ENCODE data around the gene EGF.
"Not testable (repeated sequence)": the region's sequence is repeated elsewhere in the genome, so short reads cannot be mapped to it uniquely, and the experiment has no call there.

The EGF gene

DNA sequence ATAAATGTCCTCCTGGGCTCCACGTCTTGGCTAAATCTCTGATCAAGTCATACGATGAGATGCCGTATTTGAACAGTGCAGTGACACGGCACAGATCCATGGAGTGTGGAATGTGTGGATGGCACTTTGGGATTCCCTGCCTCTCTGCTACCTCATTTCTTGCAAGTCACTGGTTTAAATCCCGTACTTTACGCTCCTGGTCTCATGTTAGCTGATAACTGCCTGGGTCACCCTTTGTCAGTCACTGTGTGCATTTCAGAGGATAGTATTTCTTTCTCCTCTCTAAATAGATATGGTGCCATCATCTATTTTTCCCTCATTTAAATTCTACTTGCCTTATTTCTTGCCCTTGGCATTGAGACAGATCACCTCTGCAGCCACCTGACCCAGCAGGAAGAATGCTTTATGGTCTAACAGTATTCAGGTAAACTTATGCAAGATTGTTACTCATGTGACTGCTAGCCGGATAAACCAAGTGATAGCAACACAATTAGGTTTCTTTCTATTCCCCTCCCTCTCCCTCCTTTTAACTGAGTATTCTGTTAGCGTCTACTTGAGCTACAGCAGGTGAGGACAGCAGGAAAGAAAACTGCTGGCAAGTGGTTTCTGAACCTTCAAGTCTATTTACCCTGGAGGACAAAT lies 2.8 kb downstream of the EGF start:
- DNase-seq: no peak

DNA sequence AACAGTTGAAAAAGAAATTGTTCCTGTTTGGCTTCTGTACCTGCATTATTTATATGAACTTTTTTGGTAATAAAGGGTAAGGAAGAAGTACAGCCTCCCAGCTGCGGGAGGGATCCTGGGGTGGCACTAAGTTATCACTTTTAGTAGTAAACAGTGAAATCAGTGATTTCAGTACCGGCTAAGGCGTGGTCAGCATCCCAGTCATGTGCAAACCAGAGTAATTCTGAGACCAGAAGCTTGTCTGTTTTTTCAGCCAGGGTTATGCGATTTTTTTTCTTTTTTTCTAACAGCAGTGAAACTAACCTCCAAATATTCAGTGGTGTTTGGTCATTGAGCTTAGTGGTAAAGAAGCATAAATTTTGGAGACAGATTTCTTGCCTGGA lies 3.3 kb downstream of the EGF start:
- DNase-seq: no peak

DNA sequence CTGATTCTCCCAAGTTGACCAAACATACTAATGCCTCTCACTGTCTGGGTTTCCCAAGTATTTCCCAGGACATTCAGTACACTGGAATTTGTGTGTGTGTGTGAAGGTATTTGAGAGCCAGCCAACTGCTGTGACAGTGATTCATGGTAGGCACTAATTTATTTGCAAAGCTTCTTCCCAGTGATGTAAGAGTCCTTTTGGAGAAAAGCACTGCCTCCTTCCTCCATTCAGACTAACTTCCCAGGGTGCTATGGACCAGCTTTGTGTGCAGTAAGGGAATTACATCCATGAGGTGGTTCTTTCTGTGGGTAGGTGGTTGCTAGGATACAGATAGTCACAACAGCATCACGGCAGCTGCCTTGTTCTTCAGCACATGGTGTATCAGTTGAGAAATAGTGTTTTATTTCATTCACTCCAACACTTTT lies 8.7 kb downstream of the EGF start:
- DNase-seq: peak; percentile 96

DNA sequence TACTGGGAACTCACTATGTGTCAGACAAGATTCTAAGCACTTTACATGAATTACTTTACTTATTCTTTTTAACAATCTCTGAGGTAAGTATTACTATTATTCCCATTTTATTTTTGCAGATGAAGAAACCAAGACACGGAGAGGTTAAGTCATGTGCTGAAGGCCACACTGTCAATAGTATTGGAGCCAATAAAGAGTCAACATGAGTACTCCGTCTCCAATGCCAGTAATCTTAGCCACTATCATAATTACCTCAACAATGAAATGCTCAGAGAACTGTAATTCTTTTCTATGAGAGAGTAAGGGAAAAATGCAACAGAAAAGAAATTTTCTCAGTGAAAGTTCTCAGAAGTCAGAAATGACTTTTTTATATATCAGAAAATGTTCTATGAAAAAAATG lies 12.7 kb downstream of the EGF start:
- no peak for DNase-seq

DNA sequence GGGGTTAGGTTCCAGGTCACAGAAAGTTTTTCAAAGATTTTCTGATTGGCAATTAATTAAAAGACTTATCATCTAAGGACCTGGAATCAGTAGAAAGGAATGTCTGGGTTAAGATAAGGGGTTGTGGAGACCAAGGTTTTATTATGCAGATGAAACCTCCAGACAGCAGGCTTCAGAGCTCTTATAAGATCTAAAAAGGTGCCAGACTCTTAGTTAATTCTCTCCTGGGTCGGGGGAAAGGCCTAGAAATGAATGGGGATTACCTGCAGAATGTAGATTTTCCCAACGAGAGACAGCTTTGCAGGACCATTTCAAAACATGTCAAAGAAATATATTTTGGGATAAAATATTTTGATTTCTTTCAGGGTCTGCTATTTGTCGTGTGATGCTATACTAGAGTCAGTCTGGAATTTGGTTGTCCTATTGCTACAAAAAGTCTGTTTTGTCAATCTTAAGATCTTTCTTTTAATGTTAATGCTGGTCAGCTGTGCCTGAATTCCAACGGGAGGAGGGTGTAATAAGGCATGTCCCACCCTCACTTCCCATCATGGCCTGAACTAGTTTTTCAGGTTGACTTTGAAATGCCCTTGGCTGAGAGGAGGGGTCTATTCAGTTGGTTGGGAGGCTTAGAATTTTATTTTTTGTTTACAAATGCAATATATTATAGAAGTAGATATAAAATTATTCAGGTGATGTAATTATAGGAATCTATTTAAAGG lies 15.8 kb downstream of the EGF start:
- no peak for DNase-seq

DNA sequence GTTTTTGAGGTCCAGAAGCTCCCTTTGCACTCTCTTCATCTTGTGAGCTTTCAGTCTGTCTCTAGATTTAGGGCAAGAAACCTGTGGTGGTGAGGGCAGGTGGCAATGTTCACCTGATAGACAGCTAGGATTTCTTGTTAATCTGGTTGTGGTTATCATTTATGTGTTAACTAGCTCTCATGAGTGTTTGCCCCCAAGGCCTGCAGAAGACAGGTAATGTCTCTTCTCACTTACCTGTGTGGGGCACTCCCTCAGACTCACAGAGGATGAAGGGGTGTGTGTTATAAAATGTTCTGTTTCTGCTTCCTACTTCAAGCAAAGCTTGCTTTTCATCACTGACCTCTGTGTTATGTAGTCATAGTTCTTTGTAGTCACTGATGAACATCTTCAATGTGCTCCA lies 17.8 kb downstream of the EGF start:
- DNase-seq: no peak

DNA sequence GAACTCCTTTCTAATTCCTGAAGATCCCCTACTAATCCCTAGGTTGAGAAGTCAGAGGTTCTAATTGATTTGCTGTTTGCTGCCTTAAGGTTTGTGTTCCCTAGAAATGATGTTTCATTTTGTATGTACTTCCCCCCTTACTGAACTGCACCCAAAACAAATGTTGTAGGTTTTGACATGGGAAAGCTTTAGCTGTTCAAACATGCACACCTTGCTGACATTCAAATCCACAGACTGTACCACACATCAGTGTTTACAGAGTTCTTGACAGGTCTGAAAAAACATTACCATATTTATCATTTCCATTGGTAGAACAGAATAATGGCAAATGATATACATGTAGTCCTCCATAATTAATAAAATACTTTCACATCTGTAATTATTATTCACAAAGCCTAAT lies 18.2 kb downstream of the EGF start:
- no peak for DNase-seq

DNA sequence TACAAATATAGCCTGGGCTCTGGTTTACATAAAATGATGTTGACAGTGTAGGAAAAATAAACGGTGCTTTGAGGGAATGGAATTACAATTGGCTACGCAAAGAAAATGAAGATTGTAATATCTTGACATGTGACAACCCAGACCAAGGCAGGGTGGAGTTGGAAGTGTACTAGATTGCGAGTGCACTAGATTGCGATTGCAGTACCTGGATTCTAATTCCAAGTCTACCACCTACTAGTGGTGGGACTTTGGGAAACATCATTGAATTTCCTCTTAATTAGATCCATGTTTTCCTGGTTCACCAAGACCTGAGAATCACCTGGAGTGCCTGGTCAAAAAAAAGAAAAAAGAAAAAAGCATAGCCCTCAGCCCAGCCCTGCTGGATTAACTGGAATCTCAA lies 18.6 kb downstream of the EGF start:
- no peak for DNase-seq

DNA sequence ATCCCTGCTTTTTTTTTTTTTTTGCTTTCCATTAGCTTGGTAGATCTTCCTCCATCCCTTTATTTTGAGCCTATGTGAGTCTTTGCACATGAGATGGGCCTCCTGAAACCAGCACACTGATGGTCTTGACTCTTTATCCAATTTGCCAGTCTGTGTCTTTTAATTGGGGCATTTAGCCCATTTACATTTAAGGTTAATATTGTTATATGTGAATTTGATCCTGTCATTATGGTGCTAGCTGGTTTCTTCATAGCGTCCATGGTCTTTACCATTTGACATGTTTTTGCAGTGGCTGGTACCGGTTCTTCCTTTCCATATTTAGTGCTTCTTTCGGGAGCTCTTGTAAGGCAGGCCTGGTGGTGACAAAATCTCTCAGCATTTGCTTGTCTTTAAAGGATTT lies 24.7 kb downstream of the EGF start:
- not testable (repeated sequence) for DNase-seq

DNA sequence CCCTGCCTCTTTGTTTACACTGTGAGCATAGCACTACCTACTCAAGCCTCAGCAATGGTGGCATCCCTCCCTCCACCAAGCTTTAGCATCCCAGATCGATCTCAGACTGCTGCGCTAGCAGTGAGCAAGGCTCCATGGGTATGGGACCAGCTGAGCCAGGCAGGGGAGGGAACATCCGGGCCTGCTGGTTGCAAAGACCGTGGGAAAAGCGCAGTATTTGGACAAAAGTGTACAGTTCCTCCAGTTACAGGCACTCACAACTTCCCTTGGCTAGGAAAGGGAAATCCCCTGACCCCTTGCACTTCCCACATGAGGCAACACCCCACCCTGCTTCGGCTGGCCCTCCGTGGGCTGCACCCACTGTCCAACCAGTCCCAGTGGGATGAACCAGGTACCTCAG lies 26.5 kb downstream of the EGF start:
- DNase-seq: no peak

DNA sequence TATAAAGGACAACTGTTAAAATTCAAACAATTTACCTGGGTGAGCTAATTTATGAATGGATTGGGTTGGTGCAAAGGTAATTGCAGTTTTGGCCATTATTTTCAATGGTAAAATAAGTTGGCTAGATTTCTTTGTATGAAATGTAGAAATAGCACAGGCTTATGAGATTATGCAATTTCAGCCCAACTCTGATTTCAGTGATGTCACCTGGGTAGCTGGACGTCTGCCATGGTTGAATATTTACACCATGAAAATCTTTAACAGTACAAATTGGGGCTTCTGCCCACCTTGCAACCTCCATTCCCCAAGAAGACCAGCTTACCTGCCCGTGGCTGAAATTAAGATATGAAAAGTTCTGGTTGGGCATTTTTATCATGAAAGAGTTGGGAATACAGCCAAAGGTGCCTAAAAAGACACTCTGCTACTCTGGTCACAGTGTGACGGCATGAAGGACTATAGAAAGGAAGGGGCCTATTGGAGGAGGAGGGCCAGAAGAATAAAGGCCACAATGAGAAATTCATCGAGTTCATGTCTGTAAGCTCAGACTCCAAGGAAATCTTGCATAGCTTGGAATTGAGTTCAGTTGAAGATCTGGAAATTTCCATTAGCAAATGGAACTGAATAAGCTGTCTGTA lies 29.7 kb downstream of the EGF start:
- peak; percentile 7 for DNase-seq

DNA sequence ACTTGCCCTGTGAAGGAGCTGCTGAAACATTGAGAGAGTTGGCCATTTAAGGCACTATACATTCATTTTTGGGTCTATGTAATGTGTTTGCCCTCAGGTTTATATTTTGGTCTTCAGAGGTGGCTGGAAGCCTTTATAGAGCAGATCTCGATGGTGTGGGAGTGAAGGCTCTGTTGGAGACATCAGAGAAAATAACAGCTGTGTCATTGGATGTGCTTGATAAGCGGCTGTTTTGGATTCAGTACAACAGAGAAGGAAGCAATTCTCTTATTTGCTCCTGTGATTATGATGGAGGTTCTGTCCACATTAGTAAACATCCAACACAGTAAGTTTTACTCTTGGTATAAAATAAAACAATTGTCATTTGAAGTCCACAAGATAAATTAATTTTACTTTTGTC lies 31.1 kb downstream of the EGF start:
- no peak for DNase-seq

DNA sequence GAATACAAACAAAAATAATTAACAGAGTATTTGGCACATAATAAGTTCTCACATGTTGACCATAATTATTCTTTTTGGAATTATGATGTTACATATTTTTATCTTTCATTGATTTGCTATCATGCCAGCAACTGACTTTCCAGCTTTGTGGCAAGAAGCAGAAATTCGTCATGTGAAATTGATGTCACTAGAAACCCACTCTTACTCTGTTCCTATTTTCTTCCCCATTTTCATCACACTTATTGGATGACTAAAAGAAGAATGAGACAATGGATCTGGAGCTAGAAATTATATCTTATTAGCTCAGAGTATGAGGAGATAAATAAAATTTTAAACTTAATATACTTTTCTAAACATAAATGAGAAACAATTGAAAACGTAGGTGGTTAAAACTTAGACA lies 31.9 kb downstream of the EGF start:
- no peak for DNase-seq

DNA sequence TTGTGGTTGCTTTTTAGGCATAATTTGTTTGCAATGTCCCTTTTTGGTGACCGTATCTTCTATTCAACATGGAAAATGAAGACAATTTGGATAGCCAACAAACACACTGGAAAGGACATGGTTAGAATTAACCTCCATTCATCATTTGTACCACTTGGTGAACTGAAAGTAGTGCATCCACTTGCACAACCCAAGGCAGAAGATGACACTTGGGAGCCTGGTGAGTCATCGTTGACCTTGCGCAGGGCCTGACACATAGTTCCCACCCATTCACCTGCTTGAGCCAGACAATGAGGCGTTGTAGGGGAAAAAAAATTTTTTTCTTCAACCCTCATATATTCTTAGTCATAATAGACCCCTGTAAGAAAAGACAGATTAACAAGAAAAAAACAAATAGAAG lies 32.4 kb downstream of the EGF start:
- DNase-seq: no peak

DNA sequence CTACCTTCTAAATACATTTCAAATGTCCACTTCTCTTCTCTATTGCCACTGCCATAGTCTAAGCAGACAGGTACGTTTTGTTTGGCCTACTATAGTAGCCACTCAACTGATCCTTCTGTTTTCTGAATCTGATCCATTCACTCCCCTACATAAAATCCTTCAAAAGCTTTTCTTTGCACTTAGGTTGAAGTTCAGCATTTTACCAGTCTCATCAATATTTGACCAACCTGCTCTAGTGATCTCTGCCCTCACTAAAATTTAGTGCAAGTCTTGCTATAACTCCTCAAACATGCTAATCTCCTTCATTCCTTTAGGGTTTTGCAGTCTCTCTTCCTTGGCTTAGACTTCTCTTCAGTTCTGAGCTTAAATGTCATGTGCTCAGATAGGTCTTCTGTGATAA lies 33.4 kb downstream of the EGF start:
- no peak for DNase-seq

DNA sequence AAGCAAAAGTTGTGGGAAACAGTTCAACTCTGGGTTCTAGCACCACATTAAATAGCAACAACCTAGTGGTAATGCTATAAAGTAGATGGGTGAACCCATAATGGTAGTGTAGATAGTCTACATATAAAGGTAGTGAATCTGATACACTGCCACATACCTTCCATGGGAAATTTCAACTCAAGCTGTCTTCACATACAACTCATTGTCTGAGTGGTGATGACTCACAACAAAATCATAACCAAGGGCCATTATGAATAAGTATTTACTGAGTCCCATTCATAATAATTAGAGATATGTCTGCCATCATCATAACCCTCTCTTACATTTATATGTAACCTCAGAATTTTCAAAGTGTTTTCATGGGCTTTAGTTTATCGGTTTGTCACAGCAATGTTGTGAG lies 34.8 kb downstream of the EGF start:
- peak; percentile 84 for DNase-seq

DNA sequence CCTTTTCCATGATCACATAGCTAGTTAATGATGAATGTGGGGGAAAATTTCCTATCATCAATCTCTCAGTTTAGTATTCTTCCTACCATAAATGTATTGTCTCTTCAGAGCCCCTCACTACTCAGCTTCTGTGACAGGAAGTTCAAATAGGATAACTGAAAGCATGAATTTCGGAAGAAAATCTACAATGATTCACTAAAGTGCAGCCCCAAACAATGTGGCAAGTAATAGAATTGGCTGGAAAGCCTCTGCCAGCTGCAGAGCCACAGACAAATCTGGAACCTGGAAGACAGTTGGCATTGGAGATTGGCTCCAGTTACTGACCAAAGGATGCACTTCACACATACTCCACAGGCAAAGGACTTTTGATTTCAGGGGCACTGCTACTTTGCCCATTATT lies 35.2 kb downstream of the EGF start:
- DNase-seq: peak; percentile 16

DNA sequence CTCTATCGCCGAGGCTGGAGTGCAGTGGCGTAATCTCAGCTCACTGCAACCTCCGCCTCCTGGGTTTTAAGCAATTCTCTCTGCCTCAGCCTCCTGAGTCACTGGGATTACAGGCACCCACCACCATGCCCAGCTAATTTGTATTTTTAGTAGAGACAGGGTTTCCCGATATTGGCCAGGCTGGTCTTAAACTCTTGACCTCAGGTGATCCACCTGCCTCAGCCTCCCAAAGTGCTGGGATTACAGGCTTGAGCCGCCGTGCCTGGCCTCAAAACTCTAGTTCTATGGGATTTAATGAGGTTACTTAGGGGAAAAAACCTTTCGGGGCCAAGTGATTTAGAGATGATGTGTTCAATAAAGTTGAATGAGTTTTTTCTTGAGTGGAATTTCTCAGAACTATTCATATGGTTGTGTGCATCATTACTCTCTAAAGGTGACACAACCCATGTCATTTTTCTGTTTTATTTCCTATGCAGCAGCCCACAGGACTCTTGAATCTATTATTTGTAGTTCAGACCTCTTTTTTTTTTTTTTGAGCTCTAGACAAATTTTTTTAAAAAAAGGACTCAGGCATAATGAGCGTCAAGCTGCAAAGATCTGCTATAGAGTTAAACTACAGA lies 36.5 kb downstream of the EGF start:
- DNase-seq: not testable (repeated sequence)

DNA sequence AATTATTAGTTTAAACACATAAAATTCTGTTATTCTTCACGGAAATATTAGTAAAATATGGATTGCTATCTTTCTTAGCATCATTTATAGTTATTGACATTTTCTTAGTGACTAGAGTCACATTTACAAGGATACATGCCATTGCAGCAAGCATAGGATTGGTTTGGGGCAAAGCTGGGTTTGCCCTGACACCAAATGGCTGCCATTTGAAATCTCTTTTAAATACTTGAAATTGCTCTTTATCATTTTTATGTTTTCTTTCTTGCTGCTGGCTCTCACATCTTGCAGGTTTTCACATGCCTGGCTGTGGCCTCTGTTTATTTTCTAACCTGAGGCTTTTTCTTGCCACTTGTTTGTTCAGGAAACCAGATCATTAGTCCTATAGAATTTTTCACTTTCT lies 39.9 kb downstream of the EGF start:
- no peak for DNase-seq

DNA sequence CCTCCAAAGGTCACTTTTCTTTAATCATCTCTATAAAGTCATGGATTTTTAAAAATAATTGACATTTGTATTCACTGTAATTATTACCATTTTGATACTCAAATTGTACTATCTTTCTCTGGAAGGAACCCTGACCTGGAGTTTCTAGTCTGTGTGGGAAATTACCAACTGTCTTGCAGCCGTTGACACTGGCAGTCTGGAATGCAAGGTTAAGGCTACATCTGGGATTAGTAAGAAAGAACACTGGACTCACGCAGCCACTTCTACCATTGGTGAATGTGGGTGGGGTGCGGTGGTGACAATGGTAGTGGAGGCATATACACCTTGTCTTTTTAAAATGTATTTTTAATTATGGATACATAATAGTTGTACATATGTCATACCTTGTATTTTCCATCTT lies 40.9 kb downstream of the EGF start:
- DNase-seq: no peak

DNA sequence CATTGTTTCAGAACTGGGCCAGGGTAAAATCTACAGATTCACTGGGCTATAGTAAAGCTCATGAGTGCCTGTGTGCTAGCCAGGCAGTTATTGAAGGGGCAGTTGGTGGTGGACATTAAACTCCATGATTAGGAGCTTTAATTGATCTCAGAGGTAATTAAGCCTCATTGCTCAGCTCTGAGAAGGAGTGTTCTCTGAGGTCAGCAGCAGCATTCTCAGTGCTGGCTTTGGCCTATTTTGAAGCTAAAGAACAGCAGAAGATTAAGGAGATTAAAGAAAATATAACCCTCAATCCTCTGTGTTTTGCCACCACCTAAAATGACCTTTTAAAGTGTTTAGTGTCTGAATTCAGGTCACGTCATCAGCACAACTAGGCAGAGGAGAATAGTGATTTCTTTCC lies 42.5 kb downstream of the EGF start:
- DNase-seq: no peak

DNA sequence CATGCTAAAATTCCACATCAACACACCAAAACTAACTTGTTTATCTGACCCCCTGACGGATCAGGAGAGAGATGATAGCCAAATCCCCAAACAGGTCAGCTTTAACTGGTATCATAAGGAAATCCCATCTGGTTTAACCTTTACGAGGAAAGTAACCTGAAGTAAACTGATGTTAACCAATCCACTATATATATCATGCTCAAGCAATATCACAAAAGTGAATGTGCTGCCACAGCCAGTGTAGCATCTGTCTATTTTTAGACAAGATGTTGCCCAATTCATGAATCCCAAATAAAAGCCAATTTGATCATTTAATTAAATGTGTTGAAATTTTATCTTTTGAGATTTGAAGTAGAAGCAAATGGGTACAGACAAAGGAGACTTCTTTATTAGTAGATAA lies 44.5 kb downstream of the EGF start:
- no peak for DNase-seq

DNA sequence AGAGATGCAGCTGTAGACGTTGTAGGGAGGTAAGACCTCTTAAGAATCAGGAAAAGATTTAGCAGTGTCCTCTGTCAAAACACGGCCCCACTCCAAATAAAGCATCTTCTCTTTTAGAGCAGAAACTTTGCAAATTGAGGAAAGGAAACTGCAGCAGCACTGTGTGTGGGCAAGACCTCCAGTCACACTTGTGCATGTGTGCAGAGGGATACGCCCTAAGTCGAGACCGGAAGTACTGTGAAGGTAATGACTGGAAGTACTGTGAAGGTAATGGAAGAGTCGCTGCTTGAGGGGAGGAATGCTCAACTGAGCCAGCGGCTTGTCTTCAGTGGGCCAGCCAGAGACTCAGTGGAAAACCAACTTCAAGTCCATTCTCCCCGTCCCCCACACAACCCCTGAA lies 46.5 kb downstream of the EGF start:
- DNase-seq: no peak

DNA sequence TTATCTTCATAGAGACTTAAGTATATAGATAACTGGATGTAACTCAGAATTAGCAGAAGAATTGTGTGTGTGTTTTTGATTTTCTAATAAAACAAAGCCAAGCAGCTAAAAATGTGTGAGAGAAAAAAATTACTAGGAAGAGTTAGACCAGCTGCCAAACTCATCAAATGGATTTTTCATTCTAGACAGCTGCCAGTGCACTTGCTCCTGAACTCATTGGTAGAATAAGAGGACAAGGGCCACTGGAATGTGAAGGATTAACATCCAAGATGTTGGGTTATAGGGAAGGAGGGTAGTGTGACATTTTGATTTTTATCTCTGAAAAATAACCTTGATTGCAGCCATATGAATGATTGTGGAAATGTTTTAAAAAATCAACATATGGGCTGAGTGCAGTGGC lies 49.7 kb downstream of the EGF start:
- no peak for DNase-seq

Measured in fibroblast of skin of right biceps (primary cell).